ENCODE results near the gene GPD2. TPM values are rescaled to one million over a fixed set of nuclear protein-coding genes. Genes with fewer than 3 reads are reported as not detected.

Gene GPD2
- total RNA-seq, 1 experiment from 2014 or later, result 32.2 TPM

DNA sequence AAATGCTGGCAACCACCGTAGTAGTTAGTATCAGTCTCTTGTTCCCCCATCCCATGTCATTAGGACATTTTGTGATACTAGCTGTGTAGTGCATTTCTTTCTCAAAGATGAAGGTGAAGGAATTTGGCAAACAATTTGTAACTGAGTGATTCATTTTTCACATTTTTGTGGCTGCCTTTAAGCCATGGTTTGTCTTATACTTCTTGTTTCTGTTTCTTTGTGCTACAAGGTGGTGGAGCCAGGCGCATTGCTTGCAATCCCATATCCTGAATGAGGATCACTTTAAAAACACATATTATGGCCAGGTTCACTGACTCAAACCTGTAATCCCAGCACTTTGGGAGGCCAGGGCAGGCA lies 40.6 kb downstream of the GPD2 start:
- Mint-ChIP-seq H3K27me3 (ENCODE audit: low read depth) (no peaks in the 10 kb centered on the region), H3K36me3 (0 out of 2 replicates have a peak, but pooled peaks cover 3% of the 10 kb centered on the region), H3K4me3 (no peak overlapping the region), H3K4me1 (peaks cover 17% of the 10 kb centered on the region), H3K27ac (peak overlapping the region; percentile 79; the same call in 1 of the 2 replicates), H3K9me3 (no peaks in the 10 kb centered on the region)
- no peak for ATAC-seq
- ChIA-PET POLR2A (no interaction called here), CTCF (no interaction called here)
- TF ChIP-seq ZNF317 (CRISPR knock-in tag; IDR thresholded peaks at IDR 0.05; ENCODE audit: borderline replicate concordance, low read depth), result no peak
- no peak for TF ChIP-seq NFATC4 (CRISPR knock-in tag; IDR thresholded peaks at IDR 0.05)
- no peak for TF ChIP-seq NFE2L1 (CRISPR knock-in tag; IDR thresholded peaks at IDR 0.05)
- TF ChIP-seq SMAD3 (CRISPR knock-in tag; IDR thresholded peaks at IDR 0.05; ENCODE audit: borderline replicate concordance), result no peak
- no peak for DNase-seq (ENCODE audit: low spot score)

- ChIA-PET CTCF (interaction anchor here (0.7 kb wide), 1 partner anchor 713 kb away, joined by 3 read pairs; no protein-coding TSS in a partner anchor), POLR2A (interaction anchor here (0.7 kb wide), 1 partner anchor 47 kb away, joined by 3 read pairs; no protein-coding TSS in a partner anchor)
- Mint-ChIP-seq H3K36me3 (0 out of 2 replicates have a peak, but pooled peaks cover 3% of the 10 kb centered on the region), H3K4me3 (no peak overlapping the region), H3K9me3 (no peaks in the 10 kb centered on the region), H3K4me1 (peaks cover 27% of the 10 kb centered on the region), H3K27me3 (ENCODE audit: low read depth) (no peaks in the 10 kb centered on the region), H3K27ac (no peak overlapping the region)
- TF ChIP-seq ZNF425 (CRISPR knock-in tag; conservative IDR thresholded peaks at IDR 0.05) (no peak), PRRX2 (CRISPR knock-in tag; IDR thresholded peaks at IDR 0.05) (no peak), ZNF121 (CRISPR knock-in tag; IDR thresholded peaks at IDR 0.05) (no peak), ELF4 (CRISPR knock-in tag; IDR thresholded peaks at IDR 0.05; ENCODE audit: low read depth) (no peak), ZNF263 (CRISPR knock-in tag; IDR thresholded peaks at IDR 0.05; ENCODE audit: low read depth) (no peak)
- DNase-seq (ENCODE audit: low spot score) (no peak), ATAC-seq (no peak)
These were observed 44.2 kb downstream of the GPD2 start for GRCh38 chr2:156480376-156480775.

DNA sequence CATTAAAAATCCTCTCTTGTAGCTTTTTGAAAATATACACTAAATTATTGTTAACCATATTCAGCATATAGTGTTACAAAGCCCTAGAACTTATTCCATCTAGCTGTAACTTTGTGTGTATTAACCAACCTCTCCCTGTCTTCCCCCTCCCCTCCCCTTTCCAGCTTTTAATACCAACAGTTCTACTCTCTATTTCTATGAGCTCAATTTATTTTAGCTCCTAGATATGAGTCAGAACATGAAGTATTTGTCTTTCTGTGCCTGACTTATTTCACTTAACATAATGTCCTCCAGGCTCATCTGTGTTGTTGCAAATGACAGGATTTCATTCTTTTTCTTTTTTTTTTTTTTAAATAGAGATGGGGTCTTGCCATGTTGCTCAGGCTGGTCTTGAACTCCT lies 45.1 kb downstream of the GPD2 start:
- Mint-ChIP-seq H3K27ac (no peak overlapping the region), H3K27me3 (ENCODE audit: low read depth) (no peaks in the 10 kb centered on the region), H3K36me3 (0 out of 2 replicates have a peak, but pooled peaks cover 3% of the 10 kb centered on the region), H3K9me3 (no peaks in the 10 kb centered on the region), H3K4me3 (no peak overlapping the region), H3K4me1 (peaks cover 18% of the 10 kb centered on the region)
- DNase-seq (ENCODE audit: low spot score) (no peak), ATAC-seq (no peak)
- TF ChIP-seq, protein P1, sequence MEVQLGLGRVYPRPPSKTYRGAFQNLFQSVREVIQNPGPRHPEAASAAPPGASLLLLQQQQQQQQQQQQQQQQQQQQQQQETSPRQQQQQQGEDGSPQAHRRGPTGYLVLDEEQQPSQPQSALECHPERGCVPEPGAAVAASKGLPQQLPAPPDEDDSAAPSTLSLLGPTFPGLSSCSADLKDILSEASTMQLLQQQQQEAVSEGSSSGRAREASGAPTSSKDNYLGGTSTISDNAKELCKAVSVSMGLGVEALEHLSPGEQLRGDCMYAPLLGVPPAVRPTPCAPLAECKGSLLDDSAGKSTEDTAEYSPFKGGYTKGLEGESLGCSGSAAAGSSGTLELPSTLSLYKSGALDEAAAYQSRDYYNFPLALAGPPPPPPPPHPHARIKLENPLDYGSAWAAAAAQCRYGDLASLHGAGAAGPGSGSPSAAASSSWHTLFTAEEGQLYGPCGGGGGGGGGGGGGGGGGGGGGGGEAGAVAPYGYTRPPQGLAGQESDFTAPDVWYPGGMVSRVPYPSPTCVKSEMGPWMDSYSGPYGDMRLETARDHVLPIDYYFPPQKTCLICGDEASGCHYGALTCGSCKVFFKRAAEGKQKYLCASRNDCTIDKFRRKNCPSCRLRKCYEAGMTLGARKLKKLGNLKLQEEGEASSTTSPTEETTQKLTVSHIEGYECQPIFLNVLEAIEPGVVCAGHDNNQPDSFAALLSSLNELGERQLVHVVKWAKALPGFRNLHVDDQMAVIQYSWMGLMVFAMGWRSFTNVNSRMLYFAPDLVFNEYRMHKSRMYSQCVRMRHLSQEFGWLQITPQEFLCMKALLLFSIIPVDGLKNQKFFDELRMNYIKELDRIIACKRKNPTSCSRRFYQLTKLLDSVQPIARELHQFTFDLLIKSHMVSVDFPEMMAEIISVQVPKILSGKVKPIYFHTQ (CRISPR knock-in tag; IDR thresholded peaks at IDR 0.05), result no peak
- no peak for TF ChIP-seq CTCF (IDR thresholded peaks at IDR 0.05)
- ChIA-PET POLR2A (no interaction called here), CTCF (interaction anchor here (0.7 kb wide), 1 partner anchor 712 kb away, joined by 3 read pairs; no protein-coding TSS in a partner anchor)

DNA sequence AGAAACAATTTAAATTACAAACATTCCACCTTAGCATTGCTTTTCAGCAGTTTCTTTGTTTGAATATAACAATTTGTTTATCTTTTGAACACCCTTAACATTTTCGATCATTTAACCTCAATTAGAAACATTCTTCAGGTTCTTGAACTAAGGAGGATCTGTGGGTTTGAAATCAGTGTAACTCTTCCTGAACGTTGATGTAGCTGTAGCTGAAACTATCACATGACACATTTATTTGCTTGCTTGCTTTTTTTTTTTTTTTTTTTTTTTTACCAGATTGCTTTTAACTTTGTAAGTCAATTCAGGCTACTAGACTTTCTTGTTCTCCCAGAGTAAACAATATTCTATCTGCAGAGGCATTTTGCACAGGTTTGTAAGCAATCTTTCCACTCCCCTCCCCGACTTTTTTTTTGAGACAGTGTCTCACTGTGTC lies 47.6 kb downstream of the GPD2 start:
- ChIA-PET POLR2A (interaction anchor here (0.6 kb wide), 1 partner anchor 198 kb away, joined by 5 read pairs; no protein-coding TSS in a partner anchor), CTCF (interaction anchor here (0.7 kb wide), 1 partner anchor 100 kb away, joined by 4 read pairs; no protein-coding TSS in a partner anchor)
- DNase-seq (ENCODE audit: low spot score) (no peak), ATAC-seq (no peak)
- no peaks in the 10 kb centered on the region for H3K27me3 Mint-ChIP-seq (ENCODE audit: low read depth)
- 0 out of 2 replicates have a peak overlapping the region, but pooled peaks have one; percentile 3 for H3K27ac Mint-ChIP-seq
- no peaks in the 10 kb centered on the region for H3K9me3 Mint-ChIP-seq
- no peak overlapping the region for H3K4me3 Mint-ChIP-seq
- H3K4me1 Mint-ChIP-seq, result peaks cover 22% of the 10 kb centered on the region
- H3K36me3 Mint-ChIP-seq, result no peaks in the 10 kb centered on the region
- TF ChIP-seq NFE2L1 (CRISPR knock-in tag; IDR thresholded peaks at IDR 0.05) (no peak), ARID4B (CRISPR knock-in tag; IDR thresholded peaks at IDR 0.05; ENCODE audit: borderline replicate concordance) (no peak), TCF7 (CRISPR knock-in tag; IDR thresholded peaks at IDR 0.05; ENCODE audit: low read depth) (no peak), ZNF671 (CRISPR knock-in tag; IDR thresholded peaks at IDR 0.05) (no peak), FOXK1 (CRISPR knock-in tag; IDR thresholded peaks at IDR 0.05) (no peak)
- TF ChIP-seq, protein P2, sequence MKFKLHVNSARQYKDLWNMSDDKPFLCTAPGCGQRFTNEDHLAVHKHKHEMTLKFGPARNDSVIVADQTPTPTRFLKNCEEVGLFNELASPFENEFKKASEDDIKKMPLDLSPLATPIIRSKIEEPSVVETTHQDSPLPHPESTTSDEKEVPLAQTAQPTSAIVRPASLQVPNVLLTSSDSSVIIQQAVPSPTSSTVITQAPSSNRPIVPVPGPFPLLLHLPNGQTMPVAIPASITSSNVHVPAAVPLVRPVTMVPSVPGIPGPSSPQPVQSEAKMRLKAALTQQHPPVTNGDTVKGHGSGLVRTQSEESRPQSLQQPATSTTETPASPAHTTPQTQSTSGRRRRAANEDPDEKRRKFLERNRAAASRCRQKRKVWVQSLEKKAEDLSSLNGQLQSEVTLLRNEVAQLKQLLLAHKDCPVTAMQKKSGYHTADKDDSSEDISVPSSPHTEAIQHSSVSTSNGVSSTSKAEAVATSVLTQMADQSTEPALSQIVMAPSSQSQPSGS (CRISPR knock-in tag; IDR thresholded peaks at IDR 0.05; ENCODE audit: borderline replicate concordance, low read depth), result no peak
